CD4-positive, alpha-beta T cell treated with Interleukin-4 for 4 hours (primary cell): ENCODE measurements around the gene TAGLN2.

Source experiments
- DNase-seq: peaks from one replicate; pipeline ENCODE4 v3.0.0-alpha.2; 2020

TAGLN2 gene

GRCh38 chr1:159949123-159949522 is 23.8 kb upstream of the TAGLN2 start:
- DNase-seq, result no peak

GRCh38 chr1:159947942-159948341 is 22.6 kb upstream of the TAGLN2 start:
- DNase-seq, result no peak

- no peak for DNase-seq
Measured at GRCh38 chr1:159946242-159947187, 21.2 kb upstream of the TAGLN2 start.

- peak; percentile 74 for DNase-seq
Measured at GRCh38 chr1:159945483-159946241, 20.4 kb upstream of the TAGLN2 start, which contains the start of gene IGSF9. Gene IGSF9, minus strand, starts transcription at chr1:159945613. Its CDS starts 2,159 bp downstream, at chr1:159943454.

- DNase-seq, result no peak
Measured at GRCh38 chr1:159944623-159945455, 19.5 kb upstream of the TAGLN2 start.

- no peak for DNase-seq
Measured at GRCh38 chr1:159943908-159944622, 18.8 kb upstream of the TAGLN2 start.

- no peak for DNase-seq
Measured at GRCh38 chr1:159943278-159943640, 18.0 kb upstream of the TAGLN2 start.

GRCh38 chr1:159942632-159943277 is 17.4 kb upstream of the TAGLN2 start:
- no peak for DNase-seq

- DNase-seq, result no peak
Measured at GRCh38 chr1:159941591-159942560, 16.6 kb upstream of the TAGLN2 start.

- DNase-seq, result no peak
Measured at GRCh38 chr1:159941141-159941540, 15.8 kb upstream of the TAGLN2 start.

- DNase-seq, result no peak
Measured at GRCh38 chr1:159940006-159940620, 14.8 kb upstream of the TAGLN2 start.

- DNase-seq, result no peak
Measured at GRCh38 chr1:159939678-159940002, 14.3 kb upstream of the TAGLN2 start.

GRCh38 chr1:159938905-159939677 is 13.8 kb upstream of the TAGLN2 start:
- DNase-seq, result no peak

- DNase-seq, result no peak
Measured at GRCh38 chr1:159938211-159938852, 13.0 kb upstream of the TAGLN2 start.

GRCh38 chr1:159937054-159937750 is 11.9 kb upstream of the TAGLN2 start:
- DNase-seq, result no peak

GRCh38 chr1:159936273-159936904 is 11.1 kb upstream of the TAGLN2 start:
- DNase-seq, result peak; percentile 79

- no peak for DNase-seq
Measured at GRCh38 chr1:159935719-159936272, 10.5 kb upstream of the TAGLN2 start.
